HG03196 (cell line): ENCODE results near the gene PPP2R5D.
"Not testable (repeated sequence)": the region's sequence is repeated elsewhere in the genome, so short reads cannot be mapped to it uniquely, and the experiment has no call there.

ENCODE experiments used
- ATAC-seq: cut with Tn5 transposase; IDR thresholded peaks from one replicate; pipeline ENCODE4 v1.9.1; 2021; ENCODE audit not compliant: unreplicated experiment

The PPP2R5D gene

GRCh38 chr6:43021270-43022047, 37.1 kb downstream of the PPP2R5D start, which contains the start of gene RRP36:
Gene RRP36 (plus strand): TSS chr6:43021623. CDS start chr6:43021655, 32 bp downstream.
- ATAC-seq: peak; percentile 62

- ATAC-seq: no peak
Observed at GRCh38 chr6:43024436-43024835, 40.1 kb downstream of the PPP2R5D start.

GRCh38 chr6:43026365-43026764, 42.0 kb downstream of the PPP2R5D start:
- ATAC-seq: no peak

- ATAC-seq: no peak
Observed at GRCh38 chr6:43029120-43029519, 44.8 kb downstream of the PPP2R5D start.

GRCh38 chr6:43032326-43032725, 48.0 kb downstream of the PPP2R5D start:
- no peak for ATAC-seq

- ATAC-seq: no peak
Observed at GRCh38 chr6:43033496-43034189, 49.3 kb downstream of the PPP2R5D start.

GRCh38 chr6:43034190-43034525, 49.8 kb downstream of the PPP2R5D start:
- ATAC-seq: no peak

- ATAC-seq: no peak
Observed at GRCh38 chr6:43035495-43036194, 51.3 kb downstream of the PPP2R5D start.

- no peak for ATAC-seq
Observed at GRCh38 chr6:43036712-43037111, 52.3 kb downstream of the PPP2R5D start.

- no peak for ATAC-seq
Observed at GRCh38 chr6:43037197-43037596, 52.8 kb downstream of the PPP2R5D start.

- ATAC-seq: no peak
Observed at GRCh38 chr6:43037706-43038105, 53.3 kb downstream of the PPP2R5D start.

GRCh38 chr6:43038727-43039126, 54.4 kb downstream of the PPP2R5D start:
- ATAC-seq: no peak

- no peak for ATAC-seq
Observed at GRCh38 chr6:43040542-43041257, 56.3 kb downstream of the PPP2R5D start.

GRCh38 chr6:43041475-43041874, 57.1 kb downstream of the PPP2R5D start:
- ATAC-seq: not testable (repeated sequence)

- no peak for ATAC-seq
Observed at GRCh38 chr6:43043310-43043709, 58.9 kb downstream of the PPP2R5D start.

GRCh38 chr6:43045371-43045930, 61.1 kb downstream of the PPP2R5D start:
- ATAC-seq: no peak

- no peak for ATAC-seq
Observed at GRCh38 chr6:43047998-43048397, 63.6 kb downstream of the PPP2R5D start.

GRCh38 chr6:43050981-43051380, 66.6 kb downstream of the PPP2R5D start:
- ATAC-seq: no peak

- no peak for ATAC-seq
Observed at GRCh38 chr6:43052225-43052841, 68.0 kb downstream of the PPP2R5D start.

- ATAC-seq: peak; percentile 22
Observed at GRCh38 chr6:43052842-43053544, 68.6 kb downstream of the PPP2R5D start.
